OCI-M2 (cell line): ENCODE results near the gene C17orf50.

Experiments
- DNase-seq: peaks from one replicate; lab custom pipeline; 2025; ENCODE audit not compliant: unreplicated experiment; lab: John Stamatoyannopoulos, UW

Gene C17orf50

GRCh38 chr17:35760587-35760986, at the start of gene C17orf50:
Gene C17orf50, plus strand, starts transcription at chr17:35760887. Its CDS starts 55 bp downstream, at chr17:35760942.
- DNase-seq: no peak

GRCh38 chr17:35710950-35711349, 49.7 kb upstream of the C17orf50 start:
- DNase-seq: no peak

- DNase-seq: no peak
Observed at GRCh38 chr17:35713069-35713728, 47.5 kb upstream of the C17orf50 start.

- no peak for DNase-seq
Observed at GRCh38 chr17:35714988-35715387, 45.7 kb upstream of the C17orf50 start.

GRCh38 chr17:35715416-35715815, 45.3 kb upstream of the C17orf50 start:
- DNase-seq: no peak

GRCh38 chr17:35716173-35716572, 44.5 kb upstream of the C17orf50 start:
- DNase-seq: no peak

- DNase-seq: no peak
Observed at GRCh38 chr17:35716897-35717465, 43.7 kb upstream of the C17orf50 start.

- DNase-seq: no peak
Observed at GRCh38 chr17:35717475-35717874, 43.2 kb upstream of the C17orf50 start.

GRCh38 chr17:35723735-35724134, 37.0 kb upstream of the C17orf50 start:
- DNase-seq: no peak

- DNase-seq: no peak
Observed at GRCh38 chr17:35725058-35725457, 35.6 kb upstream of the C17orf50 start.

GRCh38 chr17:35725802-35726126, 34.9 kb upstream of the C17orf50 start:
- no peak for DNase-seq

- DNase-seq: no peak
Observed at GRCh38 chr17:35726127-35726952, 34.3 kb upstream of the C17orf50 start.

- no peak for DNase-seq
Observed at GRCh38 chr17:35726953-35727460, 33.7 kb upstream of the C17orf50 start.

GRCh38 chr17:35727635-35728034, 33.1 kb upstream of the C17orf50 start:
- DNase-seq: no peak

GRCh38 chr17:35728551-35728950, 32.1 kb upstream of the C17orf50 start:
- DNase-seq: no peak

- DNase-seq: no peak
Observed at GRCh38 chr17:35729405-35729833, 31.3 kb upstream of the C17orf50 start.

GRCh38 chr17:35730400-35731005, 30.2 kb upstream of the C17orf50 start:
- DNase-seq: no peak

- DNase-seq: no peak
Observed at GRCh38 chr17:35731239-35731916, 29.3 kb upstream of the C17orf50 start, which contains the start of gene RASL10B. Gene RASL10B, plus strand, starts transcription at chr17:35731639. Its CDS starts 3,546 bp downstream, at chr17:35735185.

- DNase-seq: no peak
Observed at GRCh38 chr17:35731917-35732805, 28.5 kb upstream of the C17orf50 start.

- no peak for DNase-seq
Observed at GRCh38 chr17:35732806-35733136, 27.9 kb upstream of the C17orf50 start.
